Measurements from ENCODE around the gene MBOAT2. TPM values are rescaled to one million over a fixed set of nuclear protein-coding genes. Genes with fewer than 3 reads are reported as not detected.

The MBOAT2 gene
- total RNA-seq, 3 donors from 2014 or later (not counting 1 experiment from before 2014, with no cell fraction given), result 2.9 to 18.4 (median 4.2) TPM

DNA sequence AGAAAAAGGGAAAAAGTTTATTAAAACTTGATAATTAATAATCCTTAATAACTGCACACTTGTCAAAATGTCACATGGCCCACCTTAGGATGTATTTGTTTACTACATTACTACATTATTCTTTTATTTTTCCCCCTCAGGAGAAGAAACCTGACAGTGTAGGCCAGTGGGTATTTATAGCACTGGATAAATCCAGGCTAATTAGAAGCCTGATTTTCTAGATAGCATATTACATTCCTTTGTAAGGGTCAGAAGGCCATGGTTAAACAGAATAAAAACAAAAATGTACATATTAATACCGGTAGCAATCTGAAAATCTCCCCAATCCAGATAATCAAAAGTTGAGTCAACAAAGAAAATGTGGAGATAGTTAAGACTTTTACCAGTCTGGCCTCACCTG is 144.6 kb downstream of the MBOAT2 start:
- Mint-ChIP-seq H3K9me3 (no peaks in the 10 kb centered on the region), H3K27me3 (ENCODE audit: low read depth in 2 of 2) (no peaks in the 10 kb centered on the region), H3K36me3 (no peaks in the 10 kb centered on the region), H3K27ac (no peak overlapping the region), H3K4me3 (no peak overlapping the region), H3K4me1 (no peaks in the 10 kb centered on the region)
- no peaks in the 10 kb centered on the region for H3K9me3 ChIP-seq (ENCODE audit: control insufficient read depth, insufficient read depth, low read length)
- TF ChIP-seq, protein P1, sequence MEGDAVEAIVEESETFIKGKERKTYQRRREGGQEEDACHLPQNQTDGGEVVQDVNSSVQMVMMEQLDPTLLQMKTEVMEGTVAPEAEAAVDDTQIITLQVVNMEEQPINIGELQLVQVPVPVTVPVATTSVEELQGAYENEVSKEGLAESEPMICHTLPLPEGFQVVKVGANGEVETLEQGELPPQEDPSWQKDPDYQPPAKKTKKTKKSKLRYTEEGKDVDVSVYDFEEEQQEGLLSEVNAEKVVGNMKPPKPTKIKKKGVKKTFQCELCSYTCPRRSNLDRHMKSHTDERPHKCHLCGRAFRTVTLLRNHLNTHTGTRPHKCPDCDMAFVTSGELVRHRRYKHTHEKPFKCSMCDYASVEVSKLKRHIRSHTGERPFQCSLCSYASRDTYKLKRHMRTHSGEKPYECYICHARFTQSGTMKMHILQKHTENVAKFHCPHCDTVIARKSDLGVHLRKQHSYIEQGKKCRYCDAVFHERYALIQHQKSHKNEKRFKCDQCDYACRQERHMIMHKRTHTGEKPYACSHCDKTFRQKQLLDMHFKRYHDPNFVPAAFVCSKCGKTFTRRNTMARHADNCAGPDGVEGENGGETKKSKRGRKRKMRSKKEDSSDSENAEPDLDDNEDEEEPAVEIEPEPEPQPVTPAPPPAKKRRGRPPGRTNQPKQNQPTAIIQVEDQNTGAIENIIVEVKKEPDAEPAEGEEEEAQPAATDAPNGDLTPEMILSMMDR (IDR thresholded peaks at IDR 0.05), result no peak
- no CpG with 5 or more reads among the region's 1 CpG for WGBS (ENCODE audit: insufficient coverage)
- ATAC-seq (no peak), DNase-seq (no peak)
- H3K27ac ChIP-seq (ENCODE audit: low read length), result no peak overlapping the region
- H3K36me3 ChIP-seq (ENCODE audit: control insufficient read depth, insufficient read depth, low read length), result no peaks in the 10 kb centered on the region
- no peak overlapping the region for H3K4me3 ChIP-seq (ENCODE audit: low read length)
- no peaks in the 10 kb centered on the region for H3K4me1 ChIP-seq (ENCODE audit: control insufficient read depth, insufficient read depth, low read length)
- no peaks in the 10 kb centered on the region for H3K27me3 ChIP-seq (ENCODE audit: control insufficient read depth, insufficient read depth, low read length)
- intact Hi-C loops (cut with micrococcal nuclease), result no loop called here

DNA sequence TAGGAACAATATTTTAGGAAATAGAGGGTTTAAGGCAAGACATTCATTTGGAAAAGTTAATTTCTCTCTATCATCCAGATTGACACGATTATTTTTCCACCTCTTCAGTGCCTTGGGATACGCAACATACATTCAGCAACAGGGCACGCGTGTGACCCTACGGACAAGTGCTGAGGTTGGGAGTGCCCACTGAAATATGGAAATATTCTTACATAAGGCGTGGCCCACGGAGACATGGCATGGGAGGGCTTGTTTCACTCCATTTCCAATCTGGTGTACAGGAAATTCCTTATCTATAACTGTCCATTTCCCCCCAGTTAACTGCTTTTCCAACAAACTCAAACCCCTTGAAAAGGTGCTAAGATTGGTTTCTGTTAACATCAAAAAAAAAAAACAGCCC is 145.2 kb downstream of the MBOAT2 start:
- Mint-ChIP-seq H3K9me3 (no peaks in the 10 kb centered on the region), H3K36me3 (no peaks in the 10 kb centered on the region), H3K27me3 (ENCODE audit: low read depth in 2 of 2) (no peaks in the 10 kb centered on the region), H3K4me3 (no peak overlapping the region), H3K27ac (no peak overlapping the region), H3K4me1 (no peaks in the 10 kb centered on the region)
- no peak for ATAC-seq
- Histone ChIP-seq H3K27ac (ENCODE audit: low read length) (no peak overlapping the region), H3K36me3 (ENCODE audit: control insufficient read depth, insufficient read depth, low read length) (no peaks in the 10 kb centered on the region), H3K4me3 (ENCODE audit: low read length) (no peak overlapping the region), H3K4me1 (ENCODE audit: control insufficient read depth, insufficient read depth, low read length) (no peaks in the 10 kb centered on the region), H3K9me3 (ENCODE audit: control insufficient read depth, insufficient read depth, low read length) (no peaks in the 10 kb centered on the region), H3K27me3 (ENCODE audit: control insufficient read depth, insufficient read depth, low read length) (no peaks in the 10 kb centered on the region)
- intact Hi-C loops (cut with micrococcal nuclease), result no loop called here
- no peak for DNase-seq
- WGBS (ENCODE audit: insufficient coverage), result 83% methylated on average over 7 of the region's 7 CpGs
- TF ChIP-seq, protein P1 (IDR thresholded peaks at IDR 0.05), result no peak

DNA sequence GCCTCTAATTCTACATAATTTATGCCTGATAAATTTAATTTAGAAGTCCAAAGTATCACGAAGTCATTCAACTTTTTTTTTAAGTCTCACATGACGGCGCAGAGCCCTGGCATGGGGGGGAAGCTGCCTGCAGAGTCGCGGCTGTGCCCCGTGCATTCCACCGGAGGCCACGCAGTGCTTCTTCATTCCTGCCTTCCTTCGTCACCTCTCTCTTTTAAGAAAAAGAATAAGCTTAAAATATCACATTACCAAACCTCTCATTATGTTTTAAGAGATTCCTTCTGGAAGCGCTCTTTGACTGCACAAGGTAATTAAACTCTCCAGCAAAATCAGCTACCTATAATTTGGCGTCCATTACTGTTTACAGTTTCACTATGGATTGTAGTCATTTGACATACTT is 145.8 kb downstream of the MBOAT2 start:
- no peak for ATAC-seq

DNA sequence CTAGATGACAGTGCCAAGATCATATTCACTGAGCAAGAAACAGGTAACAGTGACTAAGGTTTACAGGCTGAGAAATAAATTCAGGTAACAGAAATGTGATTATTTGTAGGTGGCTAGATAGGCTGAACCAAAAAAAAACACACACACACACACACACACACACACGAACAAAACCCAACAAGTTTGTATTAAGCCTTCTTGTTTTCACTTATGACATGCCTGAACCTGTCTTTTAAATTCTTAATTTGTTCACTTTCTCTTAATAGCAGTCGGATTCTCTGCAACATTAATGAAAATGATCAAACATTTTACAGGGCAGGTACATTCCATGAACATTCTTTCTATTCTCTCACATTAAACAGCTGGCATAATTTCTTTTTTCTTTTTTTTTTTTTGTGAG is 147.3 kb downstream of the MBOAT2 start:
- intact Hi-C loops (cut with micrococcal nuclease), result no loop called here
- TF ChIP-seq, protein P1 (IDR thresholded peaks at IDR 0.05), result no peak
- Mint-ChIP-seq H3K27me3 (ENCODE audit: low read depth in 2 of 2) (peaks cover 0 to 4% of the 10 kb centered on the region in 2 donors), H3K4me3 (no peak overlapping the region), H3K36me3 (no peaks in the 10 kb centered on the region), H3K27ac (no peak overlapping the region), H3K4me1 (no peaks in the 10 kb centered on the region), H3K9me3 (no peaks in the 10 kb centered on the region)
- DNase-seq, result no peak
- Histone ChIP-seq H3K27ac (ENCODE audit: low read length) (no peak overlapping the region), H3K4me3 (ENCODE audit: low read length) (no peak overlapping the region), H3K4me1 (ENCODE audit: control insufficient read depth, insufficient read depth, low read length) (no peaks in the 10 kb centered on the region), H3K36me3 (ENCODE audit: control insufficient read depth, insufficient read depth, low read length) (no peaks in the 10 kb centered on the region), H3K27me3 (ENCODE audit: control insufficient read depth, insufficient read depth, low read length) (no peaks in the 10 kb centered on the region), H3K9me3 (ENCODE audit: control insufficient read depth, insufficient read depth, low read length) (no peaks in the 10 kb centered on the region)
- WGBS (ENCODE audit: insufficient coverage), result 82% methylated on average over 2 of the region's 2 CpGs
- ATAC-seq, result no peak

More for the DNA sequence above, 145.8 kb downstream of the MBOAT2 start:
- H3K36me3 ChIP-seq (ENCODE audit: control insufficient read depth, insufficient read depth, low read length), result no peaks in the 10 kb centered on the region
- 99% methylated on average over 11 of the region's 11 CpGs for WGBS (ENCODE audit: insufficient coverage)
- DNase-seq, result no peak
- H3K9me3 ChIP-seq (ENCODE audit: control insufficient read depth, insufficient read depth, low read length), result no peaks in the 10 kb centered on the region
- H3K4me3 Mint-ChIP-seq, result no peak overlapping the region
- no peaks in the 10 kb centered on the region for H3K27me3 ChIP-seq (ENCODE audit: control insufficient read depth, insufficient read depth, low read length)
- H3K4me3 ChIP-seq (ENCODE audit: low read length), result no peak overlapping the region
- TF ChIP-seq, protein P1 (IDR thresholded peaks at IDR 0.05), result no peak
- H3K9me3 Mint-ChIP-seq, result no peaks in the 10 kb centered on the region
- H3K27me3 Mint-ChIP-seq (ENCODE audit: low read depth in 2 of 2), result no peaks in the 10 kb centered on the region
- intact Hi-C loops (cut with micrococcal nuclease), result no loop called here
- no peaks in the 10 kb centered on the region for H3K4me1 ChIP-seq (ENCODE audit: control insufficient read depth, insufficient read depth, low read length)
- H3K27ac ChIP-seq (ENCODE audit: low read length), result no peak overlapping the region
- no peak overlapping the region for H3K27ac Mint-ChIP-seq
- no peaks in the 10 kb centered on the region for H3K4me1 Mint-ChIP-seq
- no peaks in the 10 kb centered on the region for H3K36me3 Mint-ChIP-seq
